HG03097 (cell line): ENCODE data around the gene AGPS.

ENCODE experiments used
- ATAC-seq: cut with Tn5 transposase; IDR thresholded peaks from one replicate; pipeline ENCODE4 v1.9.1; 2021; ENCODE audit not compliant: unreplicated experiment, low FRiP score

The AGPS gene

DNA sequence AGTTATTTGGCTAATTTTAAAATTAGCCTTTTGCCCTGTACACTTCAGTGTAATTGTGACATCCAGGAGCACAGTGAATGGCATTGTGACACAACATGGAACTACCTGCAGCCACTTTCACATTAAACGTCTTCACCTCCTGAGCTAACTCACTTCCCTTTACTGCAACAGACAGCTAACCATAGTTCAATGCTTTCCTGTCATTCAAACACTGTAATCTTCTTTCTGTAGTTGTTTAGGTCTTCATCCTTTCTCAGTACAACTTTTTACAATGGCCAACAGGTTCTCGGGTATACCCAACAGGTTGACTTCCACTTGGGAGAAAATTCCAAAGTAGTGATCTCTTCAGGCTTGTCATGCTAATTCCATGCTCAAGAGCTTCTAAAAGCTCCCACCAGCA lies 8.6 kb upstream of the AGPS start:
- ATAC-seq, result no peak

DNA sequence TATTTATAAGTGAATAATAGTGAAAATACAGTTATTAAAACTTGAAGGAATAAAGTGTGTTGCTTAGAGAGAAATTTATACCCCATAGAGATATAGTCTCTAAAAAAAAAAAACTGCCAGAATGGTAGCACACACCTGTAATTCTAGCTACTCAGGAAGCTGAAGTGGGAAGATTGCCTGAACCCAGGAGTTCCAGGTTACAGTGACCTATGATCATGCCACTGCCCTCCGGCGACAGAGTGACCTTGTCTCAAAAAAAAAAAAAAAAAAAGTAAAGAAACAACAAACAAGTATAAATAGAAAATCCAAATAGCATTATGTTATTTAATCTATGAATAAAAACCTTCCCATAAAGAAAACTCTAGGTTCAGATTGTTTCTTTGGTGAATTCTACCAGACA lies 7.4 kb upstream of the AGPS start:
- no peak for ATAC-seq

DNA sequence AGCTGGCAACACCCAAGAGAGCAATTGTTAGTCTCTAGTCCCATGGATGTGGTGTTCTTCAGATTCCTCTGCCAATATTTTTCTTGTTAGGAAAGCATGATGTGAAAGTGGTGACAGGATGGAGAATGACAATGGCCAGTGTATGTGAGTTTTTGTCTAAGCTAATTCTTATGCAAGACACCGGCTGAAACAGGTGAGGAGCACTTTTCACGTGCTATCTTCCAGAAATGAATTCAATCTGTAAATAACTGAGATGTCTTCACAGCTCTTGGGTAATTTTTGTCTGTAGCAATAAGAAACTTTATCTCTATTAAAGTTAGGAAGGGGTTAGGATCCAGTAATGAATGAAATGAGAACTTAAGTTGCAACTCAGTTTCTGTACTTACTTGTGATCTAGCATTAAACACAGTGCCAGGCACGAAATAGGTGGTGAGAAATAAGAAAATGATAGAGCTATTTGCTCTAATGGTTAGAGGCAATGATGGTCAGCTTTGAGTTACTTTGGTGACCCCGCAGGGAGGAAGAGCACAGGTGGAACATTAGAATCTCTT lies 676 bp upstream of the AGPS start:
- ATAC-seq, result no peak

DNA sequence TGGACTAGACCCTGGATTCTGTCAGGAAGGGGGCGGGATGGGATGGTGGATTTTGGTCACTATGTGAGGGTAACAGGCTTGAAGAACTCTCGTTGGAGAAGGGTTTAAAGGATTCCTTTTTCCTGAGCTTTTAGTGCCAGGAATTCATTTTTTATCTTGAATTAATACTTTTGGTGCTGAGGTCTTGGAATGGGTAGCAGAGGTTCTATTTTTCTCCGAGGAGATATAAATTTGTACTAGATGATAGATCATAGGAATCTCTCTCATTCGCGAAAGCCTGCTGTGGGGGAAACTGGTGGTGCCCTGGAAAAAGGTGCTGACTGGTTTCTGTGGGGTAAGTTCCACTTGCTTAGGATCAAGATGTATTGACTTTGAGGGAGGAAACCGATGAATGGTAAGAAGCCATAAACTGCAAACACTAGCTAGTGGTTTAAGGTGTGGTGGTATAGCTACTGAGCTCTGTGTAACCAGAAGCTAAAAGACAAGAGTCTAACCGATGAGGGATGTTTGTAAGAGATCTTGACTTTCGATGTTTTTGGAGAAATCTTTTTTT lies 706 bp downstream of the AGPS start:
- no peak for ATAC-seq

DNA sequence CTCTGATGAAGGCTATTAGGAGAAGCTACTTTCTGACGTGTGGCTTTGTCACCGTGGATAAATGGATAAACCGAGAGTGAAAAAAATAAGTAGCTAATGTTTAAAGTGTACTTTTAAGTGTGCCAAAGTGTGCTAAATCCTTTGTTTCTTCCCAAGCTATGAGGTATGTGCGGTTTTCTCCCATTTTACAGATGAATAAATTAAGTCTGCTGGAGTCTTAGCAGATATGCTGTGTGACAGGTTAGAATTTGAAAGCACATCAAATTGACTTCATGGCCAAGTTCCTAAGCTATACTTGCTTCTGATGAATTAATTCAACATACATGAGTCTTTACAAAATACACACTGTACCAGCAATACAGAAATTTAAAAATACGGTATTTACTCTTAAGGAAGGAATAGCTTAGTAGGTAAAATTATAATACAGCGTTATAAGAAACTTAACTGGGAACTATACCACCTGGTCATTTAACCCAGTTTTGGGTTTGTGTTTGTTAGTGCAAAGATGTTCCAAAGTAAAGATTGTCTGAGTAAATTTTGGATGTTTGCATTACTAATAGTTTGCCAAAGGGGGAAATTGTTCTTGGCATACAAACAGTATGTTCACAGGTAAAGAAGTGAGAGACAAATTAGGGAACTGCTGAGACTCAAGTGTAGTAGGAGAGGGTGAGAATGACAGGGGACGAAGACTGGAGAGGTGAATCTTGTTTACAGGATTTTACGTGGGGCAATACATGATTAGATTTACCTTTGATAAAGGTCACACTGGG lies 1.4 kb downstream of the AGPS start:
- no peak for ATAC-seq

DNA sequence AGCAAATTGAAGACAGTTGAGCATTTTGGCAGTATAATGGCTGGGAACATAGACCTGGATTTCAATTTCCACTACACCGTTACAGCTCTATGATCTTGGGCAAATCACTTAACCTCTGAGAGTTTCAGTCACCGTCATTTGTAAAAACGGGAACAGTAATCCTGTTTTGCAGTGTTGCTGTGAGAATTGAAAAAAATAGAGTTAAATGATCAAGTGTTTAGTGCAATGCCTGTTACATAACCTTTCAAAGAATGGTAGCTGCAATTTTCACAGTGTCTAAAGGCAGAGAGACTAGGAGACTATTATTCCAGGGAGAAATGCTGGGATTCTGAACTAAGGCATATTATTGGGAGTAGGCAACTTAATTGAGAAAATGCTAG lies 2.0 kb downstream of the AGPS start:
- no peak for ATAC-seq

DNA sequence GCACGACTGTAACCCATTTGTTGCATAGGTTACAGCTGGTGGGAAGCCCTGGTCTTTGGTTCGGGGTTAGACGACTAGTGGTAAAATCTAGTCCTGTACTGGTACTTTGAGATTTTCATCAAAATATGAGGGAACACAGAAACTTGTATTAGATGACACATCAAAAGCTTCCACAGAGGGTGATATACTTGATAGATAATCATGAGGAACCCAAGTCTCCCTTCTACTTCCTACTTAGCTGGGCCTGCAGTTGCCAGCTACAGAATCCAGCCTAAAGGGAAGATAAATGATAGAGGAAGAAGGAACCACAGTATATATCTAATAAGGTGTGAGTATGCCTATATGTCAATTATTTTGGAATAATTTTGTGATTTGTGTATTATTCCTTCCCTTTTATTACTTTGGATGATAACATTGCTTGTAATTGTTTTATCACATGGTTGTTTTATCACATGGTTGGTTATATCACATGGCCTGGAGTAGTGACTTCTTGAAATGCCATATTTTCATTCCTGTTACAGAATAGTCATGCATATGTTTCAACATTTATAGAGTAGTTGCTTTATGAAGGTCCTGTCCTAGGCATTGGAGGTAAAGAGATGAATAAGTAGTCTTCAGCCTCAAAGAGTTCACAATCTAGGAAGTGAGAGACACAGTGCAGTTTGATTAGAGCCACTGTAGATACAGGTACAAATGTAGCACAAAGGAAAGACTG lies 2.9 kb downstream of the AGPS start:
- ATAC-seq, result no peak

DNA sequence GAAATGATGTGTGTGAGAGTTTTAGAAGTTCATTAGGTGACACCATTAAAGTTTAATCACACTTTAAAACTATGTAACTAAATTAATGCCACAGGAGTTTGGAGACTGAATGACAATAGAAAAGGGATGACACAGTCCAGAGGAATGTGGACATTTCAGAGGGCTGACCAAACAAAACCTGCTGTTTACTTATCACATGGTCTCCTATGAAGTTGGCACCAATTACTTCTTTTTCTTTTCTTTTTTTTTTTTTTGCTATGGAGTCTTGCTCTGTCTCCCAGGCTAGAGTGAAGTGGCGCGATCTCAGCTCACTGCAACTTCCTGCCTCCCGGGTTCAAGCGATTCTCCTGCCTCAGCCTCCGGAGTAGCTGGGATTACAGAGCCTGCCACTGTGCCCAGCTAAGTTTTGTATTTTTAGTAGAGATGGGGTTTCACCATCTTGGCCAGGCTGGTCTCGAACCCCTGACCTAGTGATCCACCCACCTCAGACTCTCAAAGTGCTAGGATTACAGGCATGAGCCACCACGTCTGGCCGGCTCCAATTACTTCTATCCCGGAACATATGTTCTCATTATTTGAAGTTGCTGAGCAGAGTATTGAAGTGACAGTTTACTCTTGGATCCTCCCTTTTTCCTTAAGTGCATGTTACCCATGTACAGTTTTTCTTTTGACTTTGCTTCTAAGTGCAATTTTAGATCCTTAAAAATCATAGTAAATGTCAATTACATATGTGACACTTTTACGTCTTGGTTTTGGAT lies 4.3 kb downstream of the AGPS start:
- ATAC-seq, result no peak

DNA sequence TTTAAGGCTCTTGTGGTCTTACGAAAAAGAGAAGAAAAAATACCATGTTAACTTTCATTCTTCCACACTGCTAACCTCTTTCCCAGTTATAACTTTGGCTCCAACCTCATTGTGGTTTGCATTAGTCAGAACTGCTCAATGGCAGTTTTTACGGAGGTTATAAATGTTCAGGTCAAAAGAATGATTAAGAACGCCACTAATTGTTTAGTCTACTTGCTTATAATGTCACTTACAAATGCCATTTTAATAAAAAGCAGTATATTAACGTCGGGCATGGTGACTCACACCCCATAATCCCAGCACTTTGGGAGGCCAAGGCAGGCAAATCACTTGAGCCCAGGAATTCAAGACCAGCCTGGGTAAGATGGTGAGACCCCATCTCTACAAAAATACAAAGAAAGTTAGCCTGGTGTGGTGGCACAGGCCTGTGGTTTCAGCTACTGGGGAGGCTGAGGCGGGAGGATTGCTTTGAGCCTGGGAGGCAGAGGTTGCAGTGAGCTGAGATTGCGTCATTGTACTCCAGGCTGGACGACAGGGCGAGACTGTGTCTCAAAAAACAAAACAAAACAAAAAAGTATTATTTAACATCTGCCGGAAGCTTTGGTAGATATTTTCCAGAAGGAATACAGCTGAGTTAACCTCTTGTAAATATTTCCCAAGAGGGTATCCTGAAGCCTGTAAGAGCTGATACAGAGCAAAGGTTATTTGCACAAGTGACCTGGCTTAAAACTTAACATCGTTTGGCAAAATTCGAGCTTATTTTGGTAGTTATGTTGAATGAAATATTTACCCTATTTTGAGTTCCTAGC lies 5.1 kb downstream of the AGPS start:
- no peak for ATAC-seq

DNA sequence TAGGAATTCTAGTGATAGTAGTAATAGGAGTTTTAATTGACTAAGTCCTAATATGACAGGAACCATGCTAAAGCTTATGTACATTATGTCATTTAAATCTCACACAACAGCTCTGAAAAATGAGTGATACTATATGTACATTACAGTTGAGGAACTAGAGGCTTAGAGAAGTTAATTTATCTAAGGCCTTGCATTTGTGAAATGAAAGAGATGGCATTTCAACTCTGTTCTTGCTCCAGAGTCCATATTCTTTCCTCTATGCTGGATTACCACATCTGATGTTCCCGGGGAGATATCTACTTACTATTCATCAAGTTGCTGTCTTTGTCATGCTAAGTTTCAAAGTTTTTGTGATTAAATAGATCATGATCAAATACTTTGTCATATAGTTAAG lies 5.7 kb downstream of the AGPS start:
- no peak for ATAC-seq

DNA sequence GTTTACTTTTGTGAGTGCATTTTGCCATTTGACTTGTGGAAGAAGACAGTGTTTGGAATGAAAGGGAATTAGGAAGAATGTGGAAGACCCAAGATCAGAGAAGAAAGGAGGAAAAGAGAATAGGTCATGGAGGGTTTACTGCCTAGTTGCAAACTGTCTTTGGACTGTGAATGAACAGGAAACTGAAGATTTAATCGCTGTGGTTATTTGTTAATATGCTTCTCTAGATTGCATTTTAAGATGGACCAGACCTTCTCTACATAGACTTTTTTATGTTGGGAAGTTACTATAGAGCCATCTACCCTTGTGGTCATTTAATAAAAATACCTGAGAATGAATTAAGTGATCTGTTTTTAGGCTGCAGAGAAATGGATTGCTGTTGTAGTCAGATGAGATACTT lies 6.2 kb downstream of the AGPS start:
- ATAC-seq, result no peak

DNA sequence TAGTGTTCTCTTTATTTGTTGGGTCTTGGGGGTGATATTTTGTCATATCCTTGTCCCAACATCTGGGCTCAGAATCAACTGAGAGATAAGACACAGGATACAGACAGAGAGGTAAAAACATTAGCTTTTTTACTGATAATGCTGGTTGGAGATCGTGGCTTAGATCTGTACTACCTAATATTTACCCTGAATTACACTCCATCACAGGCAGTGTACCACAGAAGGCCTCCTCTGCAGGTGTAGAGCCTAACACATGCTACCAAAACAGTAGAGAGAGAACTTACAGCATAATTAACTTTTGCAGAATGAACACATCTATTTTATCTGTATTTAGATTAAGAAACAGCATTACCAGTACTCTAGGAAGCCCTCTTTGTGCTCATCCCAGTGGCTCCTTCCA lies 6.8 kb downstream of the AGPS start:
- no peak for ATAC-seq

DNA sequence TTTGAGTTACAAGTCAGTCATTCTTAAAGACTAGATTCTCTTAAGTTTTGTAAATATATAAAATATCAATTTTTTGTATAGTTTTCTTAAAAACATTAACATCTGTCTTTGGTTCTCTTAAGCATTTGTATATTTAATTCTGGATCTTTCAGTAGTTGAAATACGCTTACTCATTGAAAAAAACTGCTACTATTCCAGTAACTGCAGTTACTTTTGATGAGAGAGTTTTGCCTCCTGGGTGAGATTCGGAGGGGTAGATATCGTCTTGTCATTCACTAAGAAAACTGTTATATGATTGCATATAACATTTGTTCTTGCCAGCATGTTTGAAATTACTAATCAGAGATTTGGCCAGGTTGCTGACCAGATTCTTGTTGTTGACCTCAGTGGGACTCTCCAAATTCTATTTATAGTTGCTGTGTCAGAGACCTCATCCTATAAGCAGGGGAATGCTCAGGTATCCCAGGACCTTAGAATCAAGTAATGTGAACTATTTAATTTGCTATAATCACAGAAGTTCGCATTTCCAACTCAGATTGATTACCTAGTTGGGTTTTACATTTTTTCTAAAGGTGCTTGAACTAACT lies 7.9 kb downstream of the AGPS start:
- ATAC-seq, result no peak

DNA sequence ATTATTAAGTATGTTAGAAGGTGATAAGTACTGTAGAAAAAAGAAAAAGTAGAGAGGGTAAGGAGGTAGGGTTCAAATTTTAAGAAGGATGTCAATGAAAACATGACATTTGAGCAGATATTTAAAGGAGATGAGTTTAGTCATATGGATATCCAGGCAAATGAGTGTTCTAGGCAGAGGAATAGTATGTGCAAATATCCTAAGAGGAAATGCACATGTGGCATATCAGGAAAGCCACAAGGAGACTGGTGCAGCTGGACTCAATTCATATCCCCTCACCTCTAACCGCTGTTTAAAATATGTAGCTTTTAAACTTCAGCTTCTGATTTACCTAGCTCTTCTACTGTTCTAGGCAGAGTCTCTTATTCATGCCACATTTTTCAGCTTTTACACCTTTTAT lies 9.5 kb downstream of the AGPS start:
- no peak for ATAC-seq

DNA sequence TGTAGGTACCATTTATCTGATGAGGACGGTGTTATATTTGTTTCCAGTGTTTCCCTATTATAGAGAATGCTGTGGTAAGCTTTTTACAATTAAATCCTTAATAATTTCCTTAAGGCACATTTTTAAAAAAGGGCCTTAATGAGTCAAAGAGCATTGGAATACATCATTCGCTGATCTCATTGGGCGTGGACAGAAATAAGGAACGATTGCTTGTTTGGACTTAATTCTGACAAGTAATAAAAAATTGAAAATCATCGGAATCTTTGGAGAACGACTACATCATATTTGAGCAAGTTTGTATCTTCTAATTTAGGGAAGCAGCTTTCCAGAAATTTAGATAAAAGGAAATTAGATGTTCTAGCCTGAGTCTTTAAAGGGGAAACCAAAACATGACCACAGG lies 11.3 kb downstream of the AGPS start:
- no peak for ATAC-seq

DNA sequence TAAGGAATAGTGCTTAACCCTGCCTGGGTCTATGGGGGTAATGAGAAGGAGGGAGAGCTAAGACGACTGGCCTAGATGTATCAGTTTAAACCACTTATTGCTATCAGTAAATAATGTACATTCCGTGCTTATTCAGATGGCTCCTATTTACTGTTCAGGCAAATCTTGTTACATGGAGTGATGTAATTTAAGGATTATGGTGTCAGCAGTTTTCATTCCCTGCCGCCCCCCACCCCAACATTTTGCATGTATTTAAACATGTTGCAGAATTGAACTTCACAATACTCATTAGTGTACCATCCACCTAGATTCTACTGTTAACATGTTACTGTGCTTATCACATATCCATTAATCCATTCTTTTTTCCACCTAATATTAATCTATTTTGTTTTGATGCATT lies 11.7 kb downstream of the AGPS start:
- ATAC-seq, result no peak

DNA sequence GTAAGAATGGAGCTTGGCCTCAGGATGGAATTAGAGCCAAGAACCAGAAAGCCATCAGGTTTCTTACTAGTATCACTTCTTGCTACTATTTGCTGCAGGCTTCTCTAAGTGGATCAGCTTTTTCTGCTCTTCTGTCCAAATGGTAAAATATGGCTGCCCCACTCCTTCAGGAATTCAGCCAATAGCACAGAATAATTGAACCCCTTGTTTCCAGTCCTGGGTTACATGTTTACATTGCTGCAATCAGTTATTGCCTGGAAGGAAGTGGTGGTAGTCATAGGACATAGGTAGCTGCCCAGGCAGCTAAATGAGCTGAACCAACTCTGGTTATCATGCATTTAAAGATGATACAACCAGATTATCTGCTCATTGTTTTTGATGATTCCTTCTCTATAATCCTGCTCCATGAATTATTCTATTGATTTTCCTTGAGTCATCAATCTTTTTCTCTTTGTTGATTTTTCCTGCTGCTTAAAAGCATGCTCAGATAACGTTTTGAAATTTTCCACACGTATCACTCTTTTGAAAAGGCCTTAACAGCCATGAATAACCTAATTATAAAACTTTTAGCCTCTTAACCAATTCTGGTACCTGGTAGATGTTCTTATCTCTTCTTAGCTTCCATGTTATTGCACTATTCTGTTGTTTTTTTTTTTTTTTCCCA lies 12.6 kb downstream of the AGPS start:
- ATAC-seq, result no peak

DNA sequence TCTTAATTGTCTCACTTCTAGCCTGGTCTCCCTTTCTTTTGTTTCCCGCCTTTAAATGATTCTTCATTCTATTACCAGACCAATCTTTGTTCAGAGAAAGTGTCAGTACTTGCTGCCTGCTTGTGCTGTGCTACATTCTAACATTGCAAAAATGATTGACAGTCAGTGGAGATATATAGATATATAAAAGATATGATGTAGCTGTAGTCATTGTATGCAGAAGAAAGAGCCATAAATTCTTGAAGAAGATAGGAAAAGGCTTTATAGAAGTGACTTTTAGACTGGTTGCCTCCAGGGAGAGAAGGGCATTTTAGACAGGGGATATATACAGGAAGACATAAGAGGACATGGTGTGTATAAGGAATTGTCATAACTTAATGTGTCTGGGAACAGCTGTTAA lies 13.6 kb downstream of the AGPS start:
- no peak for ATAC-seq

DNA sequence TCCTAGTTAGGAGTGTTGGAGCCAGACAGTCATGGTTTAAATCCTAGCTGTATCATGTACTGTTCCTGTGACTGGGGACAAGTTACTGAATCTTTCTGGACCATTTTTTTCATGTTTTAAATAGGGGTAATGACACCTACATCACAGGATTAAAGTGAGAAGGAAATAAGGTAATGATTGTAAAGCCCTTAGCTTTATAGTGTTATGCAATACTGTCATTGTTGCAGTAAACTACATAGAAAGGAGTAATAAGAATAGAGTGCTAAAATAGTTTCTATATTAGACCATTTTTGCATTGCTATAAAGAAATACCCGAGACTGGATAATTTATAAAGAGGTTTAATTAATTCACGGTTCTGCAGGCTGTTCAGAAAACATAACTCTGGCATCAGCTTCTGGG lies 14.5 kb downstream of the AGPS start:
- no peak for ATAC-seq
